GM12878 (cell line): ENCODE measurements around the gene CDH1. TPM values are rescaled to one million over a fixed set of nuclear protein-coding genes. Genes with fewer than 3 reads are reported as not detected.

Source experiments
- ATAC-seq: fragments of 200-7000 bp; cut with Tn5 transposase; 3 replicates; pipeline ENCODE4 v1.9.1; 2020; ENCODE audit warnings: mild to moderate bottlenecking, moderate library complexity
- BruUV-seq: library from RNA; stranded (reverse); fragments of 400-500 nt; replicated peaks from 2 replicates; lab custom pipeline; 2021; lab: Mats Ljungman, UMichigan
- CTCF ChIA-PET: fragments of 300-600 bp; sonication (Branson Sonifier 250); formaldehyde crosslinking; extraction: SDS; loops from one replicate; lab custom pipeline; 2021; ENCODE audit warnings: inconsistent platforms; lab: Yijun Ruan, JAX
- POLR2A ChIA-PET: fragments of 350-600 bp; formaldehyde crosslinking; extraction: SDS; loops from one replicate; lab custom pipeline; 2021; ENCODE audit warnings: inconsistent platforms; lab: Charles Lee
- RAD21 ChIA-PET: fragments of 300-600 bp; sonication (Branson Sonifier 250); formaldehyde crosslinking; loops from one replicate; lab custom pipeline; 2023; ENCODE audit warnings: antibody characterized with exemption; ENCODE audit not compliant: unreplicated experiment; lab: Charles Lee
- SMC1A ChIA-PET: fragments of 300-600 bp; sonication (Branson Sonifier 250); formaldehyde crosslinking; loops from one replicate; lab custom pipeline; 2023; ENCODE audit not compliant: unreplicated experiment, uncharacterized antibody; lab: Charles Lee
- DNase-seq: peaks from one replicate; pipeline ENCODE4 v3.0.0-alpha.2; 2011; ENCODE audit warnings: low read depth, low spot score
- FAIRE-seq: peaks from 3 replicates; lab custom pipeline; 2011; peaks lifted over from hg19 to GRCh38; lab: Jason Lieb, UNC
- H2AFZ ChIP-seq: 2 replicates; pipeline ENCODE4 v1.6.0; 2011; ENCODE audit warnings: low read depth, low read length, control low read depth; ENCODE audit not compliant: control insufficient read depth
- H3K27ac ChIP-seq: 2 replicates; pipeline ENCODE4 v1.5.1; 2011; ENCODE audit warnings: control low read depth; ENCODE audit not compliant: control insufficient read depth, insufficient read depth
- H3K27me3 ChIP-seq, 2 experiments: replicated peaks in 1 of 2; 2 replicates each; pipeline versions ENCODE4 v1.6.0 to v1.6.1; 2011; ENCODE audit warnings: low read length in 1 of 2; ENCODE audit not compliant: control insufficient read depth in 2 of 2, insufficient read depth in 2 of 2
- H3K36me3 ChIP-seq, 2 experiments: 2 replicates each; pipeline ENCODE4 v1.5.1; 2011; ENCODE audit warnings: low read length in 1 of 2; ENCODE audit not compliant: control insufficient read depth in 2 of 2, insufficient read depth in 2 of 2
- H3K4me1 ChIP-seq: 2 replicates; pipeline ENCODE4 v1.6.1; 2011; ENCODE audit warnings: mild to moderate bottlenecking, low read length, moderate library complexity, mixed read lengths; ENCODE audit not compliant: control insufficient read depth, insufficient read depth
- H3K4me2 ChIP-seq: 2 replicates; pipeline ENCODE4 v1.6.0; 2011; ENCODE audit warnings: control low read depth; ENCODE audit not compliant: control insufficient read depth, insufficient read depth
- H3K4me3 ChIP-seq: fragments of 200-600 bp; sonication (generic); 2 replicates; pipeline ENCODE4 v1.5.1; 2016
- H3K79me2 ChIP-seq: 2 replicates; pipeline ENCODE4 v1.6.0; 2011; ENCODE audit warnings: low read length; ENCODE audit not compliant: control insufficient read depth, insufficient read depth
- H3K9ac ChIP-seq: 2 replicates; pipeline ENCODE4 v1.8.0; 2011; ENCODE audit warnings: low read length, control low read depth, mixed read lengths; ENCODE audit not compliant: control insufficient read depth, insufficient read depth
- H3K9me3 ChIP-seq: replicated peaks from 3 replicates; pipeline ENCODE4 v1.5.1; 2011; ENCODE audit warnings: mild to moderate bottlenecking, low read length; ENCODE audit not compliant: control insufficient read depth, insufficient read depth
- H4K20me1 ChIP-seq: 2 replicates; pipeline ENCODE4 v1.6.0; 2011; ENCODE audit not compliant: control insufficient read depth, insufficient read depth
- BCL3 ChIP-seq: IDR thresholded peaks from 2 replicates; pipeline ENCODE4 v1.6.1; 2011; ENCODE audit warnings: borderline replicate concordance, low read depth, mild to moderate bottlenecking, moderate library complexity, low read length; ENCODE audit not compliant: insufficient read depth, poor library complexity, severe bottlenecking
- CBX5 ChIP-seq: sonication (generic); IDR thresholded peaks from 2 replicates; pipeline ENCODE4 v1.6.1; 2016; ENCODE audit warnings: low read depth, moderate library complexity, mild to moderate bottlenecking, inconsistent platforms
- ESRRA ChIP-seq: IDR thresholded peaks from 2 replicates; pipeline ENCODE4 v1.6.1; 2012; ENCODE audit warnings: mild to moderate bottlenecking, low read length, improper control_type of control experiment
- ETV6 ChIP-seq, 2 experiments: fragments of 450-650 bp in 1 of 2; IDR thresholded peaks in 1 of 2; conservative IDR thresholded peaks in 1 of 2; 2 replicates each; pipeline ENCODE4 v1.6.1; 2014; ENCODE audit warnings: antibody characterized with exemption in 1 of 2, borderline replicate concordance in 1 of 2, low read depth in 1 of 2, mild to moderate bottlenecking in 1 of 2, moderate library complexity in 1 of 2
- HCFC1 ChIP-seq: fragments of 150-350 bp; IDR thresholded peaks from 2 replicates; pipeline ENCODE4 v1.6.1; 2014; ENCODE audit warnings: low read length
- HDGF ChIP-seq: fragments of 450-650 bp; IDR thresholded peaks from 2 replicates; pipeline ENCODE4 v1.6.1; 2016; ENCODE audit warnings: antibody characterized with exemption
- MEF2B ChIP-seq: fragments of 450-650 bp; IDR thresholded peaks from 2 replicates; pipeline ENCODE4 v1.6.1; 2018; ENCODE audit warnings: mild to moderate bottlenecking, moderate library complexity; ENCODE audit not compliant: partially characterized antibody, poor library complexity, severe bottlenecking
- MYB ChIP-seq: fragments of 150-350 bp; IDR thresholded peaks from 2 replicates; pipeline ENCODE4 v1.6.1; 2014; ENCODE audit warnings: mild to moderate bottlenecking, low read depth, low read length, borderline replicate concordance
- NR2C2 ChIP-seq: IDR thresholded peaks from 2 replicates; pipeline ENCODE4 v1.6.1; 2011; ENCODE audit warnings: borderline replicate concordance, low read depth; ENCODE audit not compliant: control insufficient read depth, insufficient read length
- PRDM15 ChIP-seq: fragments of 450-650 bp; formaldehyde crosslinking; IDR thresholded peaks from 2 replicates; pipeline ENCODE4 v1.4.0; 2020; ENCODE audit warnings: mild to moderate bottlenecking, moderate library complexity
- RB1 ChIP-seq: fragments of 450-650 bp; formaldehyde crosslinking; IDR thresholded peaks from 2 replicates; pipeline ENCODE4 v1.6.1; 2017; ENCODE audit warnings: mild to moderate bottlenecking, borderline replicate concordance
- ZBED1 ChIP-seq: IDR thresholded peaks from 2 replicates; pipeline ENCODE4 v1.6.1; 2016; ENCODE audit warnings: borderline replicate concordance
- ZBTB4 ChIP-seq: fragments of 450-650 bp; formaldehyde crosslinking; IDR thresholded peaks from 2 replicates; pipeline ENCODE4 v1.4.0; 2022; ENCODE audit warnings: mild to moderate bottlenecking, moderate library complexity
- WGBS: methylation state at CpG from one replicate; pipeline ENCODE4 v1.1.6; 2016; ENCODE audit warnings: low lambda C conversion rate; ENCODE audit not compliant: insufficient replicate concordance, insufficient coverage; ENCODE audit errors: missing lambda C conversion rate; 5-methylcytosine and 5-hydroxymethylcytosine counted together
- in situ Hi-C: fragments of 300-500 bp; cut with MboI; formaldehyde crosslinking; loops from 9 replicates; pipeline ENCODE4 v1.14.3; 2018; ENCODE audit warnings: mixed read lengths
- intact Hi-C: fragments of 100-400 bp; cut with micrococcal nuclease; formaldehyde crosslinking; loops from one replicate; pipeline ENCODE4 v1.14.2; 2022; ENCODE audit not compliant: unreplicated experiment
- polyA plus RNA-seq, 11 experiments: library from polyadenylated mRNA; depleted of rRNA in 4 of 11; unstranded in 6 of 11; stranded (reverse) in 5 of 11; fragments of >200 nt; fragmentation: Nextera tagmentation in 4 of 11; fragmentation: Illumina TruSeq in 1 of 11; extraction: Ambion mirVana in 4 of 11; extraction: Trizol in 1 of 11; gene quantifications; 1 replicate in 1 of 11; 2 replicates in 10 of 11; pipeline versions ENCODE4 v1.2.1 to v1.2.3, GENCODE V29; 2011 to 2016; ENCODE audit warnings: inconsistent platforms in 2 of 11, missing spikeins in 2 of 11, low read depth in 1 of 11
- total RNA-seq, 4 experiments: library from RNA; depleted of rRNA in 3 of 4; stranded (reverse); fragments of >200 nt in 3 of 4; fragmentation: Illumina TruSeq in 1 of 4; extraction: Trizol in 1 of 4; gene quantifications; 2 replicates each; pipeline versions ENCODE4 v1.2.1 to v1.2.3, GENCODE V29; 2013 to 2021

The CDH1 gene
- total and polyA plus RNA-seq, 10 of the 15 experiments (the other 5 are each of a cell fraction or from before 2014, with no cell fraction given): 2.2 to 30.6 (median 17.7) TPM

- no peaks in the 10 kb centered on the region for H3K79me2 ChIP-seq
- intact Hi-C loops (no loop called here), in situ Hi-C loops (loop anchor here (25.0 kb wide), 1 partner anchor 1642 kb away; no protein-coding TSS in a partner anchor)
- FAIRE-seq: no peak
- H3K27ac ChIP-seq: no peak overlapping the region
- POLR2A ChIA-PET: interaction anchor here (0.5 to 1.7 kb wide), 2 partner anchors 14 to 54 kb away, joined by 4 to 6 read pairs; no protein-coding TSS in a partner anchor
- H2AFZ ChIP-seq: no peak overlapping the region
- H3K4me1 ChIP-seq: peaks cover 11% of the 10 kb centered on the region
- no peak for ATAC-seq
- RAD21 ChIA-PET: interaction anchor here (0.5 to 1.1 kb wide), 2 partner anchors 10 to 201 kb away, joined by 3 to 4 read pairs; no protein-coding TSS in a partner anchor
- no peak overlapping the region for H3K9ac ChIP-seq
- no peaks in the 10 kb centered on the region for H3K27me3 ChIP-seq
- BruUV-seq: no TSS peak
- no peak overlapping the region for H3K4me3 ChIP-seq
- H3K4me2 ChIP-seq: no peak overlapping the region
- no peaks in the 10 kb centered on the region for H4K20me1 ChIP-seq
- no peak for DNase-seq
- H3K9me3 ChIP-seq: no peaks in the 10 kb centered on the region; the same call in 2 of the 3 replicates
- H3K36me3 ChIP-seq: no peaks in the 10 kb centered on the region
- 73% methylated on average over 8 of the region's 8 CpGs for WGBS
- SMC1A ChIA-PET: no interaction called here
- CTCF ChIA-PET: no interaction called here
- no peak for TF ChIP-seq BCL3
- TF ChIP-seq PRDM15: no peak
- no peak for TF ChIP-seq ESRRA
- TF ChIP-seq ZBTB4 (CRISPR knock-in tag): no peak
- no peak for TF ChIP-seq HDGF
- no peak for TF ChIP-seq MEF2B
- TF ChIP-seq NR2C2: no peak
- no peak for TF ChIP-seq HCFC1
- no peak for TF ChIP-seq RB1
- no peak for TF ChIP-seq CBX5
- no peak for TF ChIP-seq ETV6 (conservative IDR thresholded peaks at IDR 0.05 in 1 of 2, IDR thresholded peaks at IDR 0.05 in 1 of 2; ENCODE audit: borderline replicate concordance in 1 of 2, low read depth in 1 of 2)
- TF ChIP-seq ZBED1: no peak
- TF ChIP-seq MYB: no peak
Observed at GRCh38 chr16:68770671-68771070, 33.6 kb downstream of the CDH1 start.
